Panc1 (cell line): ENCODE results near the gene CFAP251. TPM values are rescaled to one million over a fixed set of nuclear protein-coding genes. Genes with fewer than 3 reads are reported as not detected.

Experiments used
- ATAC-seq: fragments of 200-7000 bp; cut with Tn5 transposase; 2 replicates; pipeline ENCODE4 v1.9.1; 2020; ENCODE audit warnings: mild to moderate bottlenecking, moderate library complexity
- BruUV-seq: library from RNA; stranded (reverse); fragments of 400-500 nt; replicated peaks from 2 replicates; lab custom pipeline; 2021; lab: Mats Ljungman, UMichigan
- CTCF ChIA-PET: fragments of 300-600 bp; sonication (Branson Sonifier 250); formaldehyde crosslinking; loops from one replicate; lab custom pipeline; 2022; ENCODE audit warnings: antibody characterized with exemption; lab: Charles Lee
- POLR2A ChIA-PET: fragments of 300-600 bp; sonication (Branson Sonifier 250); formaldehyde crosslinking; loops from one replicate; lab custom pipeline; 2022; ENCODE audit warnings: antibody characterized with exemption; lab: Charles Lee
- DNase-seq: peaks from one replicate; pipeline ENCODE4 v3.0.0-alpha.2; 2010; ENCODE audit warnings: low read depth, low spot score
- H3K27ac ChIP-seq: 2 replicates; pipeline ENCODE4 v1.5.1; 2011; ENCODE audit warnings: mild to moderate bottlenecking, low read length, inconsistent platforms
- H3K27me3 ChIP-seq: fragments of 200-500 bp; sonication (Bioruptor generic); 2 replicates; pipeline ENCODE4 v1.6.0; 2014; ENCODE audit warnings: low read length, inconsistent platforms; ENCODE audit not compliant: control insufficient read depth, insufficient read depth
- H3K36me3 ChIP-seq: fragments of 200-500 bp; sonication (Bioruptor generic); 2 replicates; pipeline ENCODE4 v1.5.1; 2014; ENCODE audit warnings: inconsistent platforms, mild to moderate bottlenecking, low read length, moderate library complexity; ENCODE audit not compliant: control insufficient read depth, insufficient read depth
- H3K4me1 ChIP-seq: 2 replicates; pipeline ENCODE4 v1.5.1; 2011; ENCODE audit warnings: inconsistent platforms, mild to moderate bottlenecking, low read length, moderate library complexity; ENCODE audit not compliant: control insufficient read depth, insufficient read depth
- H3K4me3 ChIP-seq, 2 experiments: 2 replicates each; pipeline ENCODE4 v1.5.1; 2011 to 2012; ENCODE audit warnings: low read depth in 2 of 2, low read length in 2 of 2, mild to moderate bottlenecking in 2 of 2, inconsistent platforms in 1 of 2, moderate library complexity in 1 of 2
- H3K9me3 ChIP-seq: fragments of 200-500 bp; sonication (Bioruptor generic); 2 replicates; pipeline ENCODE4 v1.5.1; 2014; ENCODE audit warnings: low read depth, mild to moderate bottlenecking, inconsistent platforms, low read length, moderate library complexity; ENCODE audit not compliant: control insufficient read depth, insufficient read depth
- CTCF ChIP-seq: fragments of 450-650 bp; IDR thresholded peaks from 2 replicates; pipeline ENCODE4 v1.5.1; 2017; ENCODE audit warnings: mild to moderate bottlenecking
- POLR2AphosphoS5 ChIP-seq: IDR thresholded peaks from 2 replicates; pipeline ENCODE4 v1.6.1; 2012; ENCODE audit warnings: mild to moderate bottlenecking, low read depth, low read length, moderate library complexity
- REST ChIP-seq, 2 experiments: IDR thresholded peaks; 2 replicates each; pipeline ENCODE4 v1.6.1; 2011 to 2012; ENCODE audit warnings: low read depth in 2 of 2, control low read depth in 1 of 2, low read length in 1 of 2, mild to moderate bottlenecking in 1 of 2, moderate library complexity in 1 of 2; ENCODE audit not compliant: insufficient read depth in 1 of 2
- SIN3A ChIP-seq: IDR thresholded peaks from 2 replicates; pipeline ENCODE4 v1.6.1; 2012; ENCODE audit warnings: low read depth, mild to moderate bottlenecking, low read length, moderate library complexity, borderline replicate concordance; ENCODE audit not compliant: insufficient read depth
- TCF7L2 ChIP-seq: IDR thresholded peaks from 2 replicates; pipeline ENCODE4 v1.6.1; 2011; ENCODE audit warnings: mild to moderate bottlenecking, low read depth, low read length, inconsistent platforms
- in situ Hi-C: cut with HindIII; loops from 2 replicates; pipeline ENCODE4 v1.10.0; 2016; ENCODE audit warnings: low sequenced_read_pairs, low pct_unique_long_range_greater_than_20kb
- intact Hi-C: fragments of 100-400 bp; cut with micrococcal nuclease; formaldehyde crosslinking; loops from one replicate; pipeline ENCODE4 v1.10.0; 2022; ENCODE audit not compliant: unreplicated experiment
- total RNA-seq: library from RNA; stranded (reverse); gene quantifications from one replicate; pipeline ENCODE4 v1.2.1, GENCODE V29; 2021; ENCODE audit not compliant: unreplicated experiment

Gene CFAP251
- total RNA-seq, 1 experiment from 2014 or later, result 4.2 TPM

- H3K27me3 ChIP-seq, result no peaks in the 10 kb centered on the region
- no TSS peak for BruUV-seq
- H3K9me3 ChIP-seq, result no peaks in the 10 kb centered on the region
- POLR2A ChIA-PET, result no interaction called here
- CTCF ChIA-PET, result no interaction called here
- no peak for TF ChIP-seq TCF7L2
- no peak for TF ChIP-seq CTCF
- no peak for TF ChIP-seq REST (IDR thresholded peaks at IDR 0.05; ENCODE audit: insufficient read depth in 1 of 2, low read depth in 2 of 2, low read length in 1 of 2)
- TF ChIP-seq SIN3A, result no peak
- no peak for TF ChIP-seq POLR2AphosphoS5
- no peaks in the 10 kb centered on the region for H3K4me1 ChIP-seq
- intact Hi-C loops (no loop called here), in situ Hi-C loops (no loop called here)
- H3K36me3 ChIP-seq, result no peaks in the 10 kb centered on the region
- no peak for ATAC-seq
- no peak for DNase-seq
- no peak overlapping the region for H3K4me3 ChIP-seq
- no peak overlapping the region for H3K27ac ChIP-seq
These were observed 55.9 kb downstream of the CFAP251 start for GRCh38 chr12:121974026-121974985.

- Histone ChIP-seq H3K4me1 (no peaks in the 10 kb centered on the region), H3K27ac (no peak overlapping the region), H3K36me3 (no peaks in the 10 kb centered on the region), H3K4me3 (no peak overlapping the region), H3K9me3 (no peaks in the 10 kb centered on the region), H3K27me3 (no peaks in the 10 kb centered on the region)
- BruUV-seq, result no TSS peak
- intact Hi-C loops (no loop called here), in situ Hi-C loops (no loop called here)
- ChIA-PET POLR2A (no interaction called here), CTCF (no interaction called here)
- DNase-seq (no peak), ATAC-seq (no peak)
- TF ChIP-seq REST (IDR thresholded peaks at IDR 0.05; ENCODE audit: insufficient read depth in 1 of 2, low read depth in 2 of 2, low read length in 1 of 2) (no peak), TCF7L2 (no peak), SIN3A (no peak), POLR2AphosphoS5 (no peak), CTCF (no peak)
These were observed 56.6 kb downstream of the CFAP251 start for GRCh38 chr12:121975021-121975420.
